NB4 (cell line): Measurements from ENCODE around the gene LRRC49.
"Not testable (repeated sequence)": the region's sequence is repeated elsewhere in the genome, so short reads cannot be mapped to it uniquely, and the experiment has no call there.

Experiments used
- DNase-seq: peaks from one replicate; pipeline ENCODE4 v3.0.0; 2010; ENCODE audit warnings: low read depth
- H3K4me3 ChIP-seq: one replicate; pipeline ENCODE4 v1.5.1; 2011; ENCODE audit warnings: mild to moderate bottlenecking, low read depth, low read length, moderate library complexity
- CTCF ChIP-seq: IDR thresholded peaks from one replicate; pipeline ENCODE4 v1.5.1; 2012; ENCODE audit warnings: low read depth, low read length
- MAX ChIP-seq: IDR thresholded peaks from 2 replicates; pipeline ENCODE4 v1.6.1; 2011; ENCODE audit warnings: low read depth, low read length
- MYC ChIP-seq: IDR thresholded peaks from 2 replicates; pipeline ENCODE4 v1.6.1; 2011; ENCODE audit warnings: low read depth, low read length
- POLR2A ChIP-seq: IDR thresholded peaks from 2 replicates; pipeline ENCODE4 v1.6.1; 2011; ENCODE audit warnings: mild to moderate bottlenecking; ENCODE audit not compliant: insufficient read length; ENCODE audit errors: extremely low read depth

LRRC49 gene

GRCh38 chr15:70923311-70924080 is 30.9 kb downstream of the LRRC49 start:
- TF ChIP-seq MYC (no peak), POLR2A (no peak), MAX (no peak), CTCF (no peak)
- no peak overlapping the region for H3K4me3 ChIP-seq
- no peak for DNase-seq

GRCh38 chr15:70926914-70927313 is 34.3 kb downstream of the LRRC49 start:
- H3K4me3 ChIP-seq, DNase-seq: not testable (repeated sequence)

- TF ChIP-seq MAX (no peak), POLR2A (no peak), MYC (no peak)
- no peak for DNase-seq
- no peak overlapping the region for H3K4me3 ChIP-seq
Measured at GRCh38 chr15:70931821-70932220, 39.2 kb downstream of the LRRC49 start.

GRCh38 chr15:70932397-70932796 is 39.8 kb downstream of the LRRC49 start:
- TF ChIP-seq CTCF (no peak), MYC (no peak), MAX (no peak), POLR2A (no peak)
- H3K4me3 ChIP-seq = no peak overlapping the region
- no peak for DNase-seq

- DNase-seq = no peak
- no peak overlapping the region for H3K4me3 ChIP-seq
- TF ChIP-seq CTCF (no peak), MAX (no peak), MYC (no peak), POLR2A (no peak)
Measured at GRCh38 chr15:70933411-70933810, 40.8 kb downstream of the LRRC49 start.

GRCh38 chr15:70935631-70936030 is 43.0 kb downstream of the LRRC49 start:
- no peak for DNase-seq
- H3K4me3 ChIP-seq = no peak overlapping the region
- TF ChIP-seq CTCF (no peak), POLR2A (no peak), MYC (no peak), MAX (no peak)

GRCh38 chr15:70936326-70936725 is 43.7 kb downstream of the LRRC49 start:
- no peak for DNase-seq
- TF ChIP-seq CTCF (no peak), MAX (no peak), POLR2A (no peak), MYC (no peak)

GRCh38 chr15:70943285-70943684 is 50.7 kb downstream of the LRRC49 start:
- DNase-seq, H3K4me3 ChIP-seq: not testable (repeated sequence)

More at GRCh38 chr15:70936326-70936725, 43.7 kb downstream of the LRRC49 start:
- H3K4me3 ChIP-seq = no peak overlapping the region
